ENCODE measurements around the gene PAOX. TPM values are rescaled to one million over a fixed set of nuclear protein-coding genes. Genes with fewer than 3 reads are reported as not detected.

The PAOX gene
- total and polyA plus RNA-seq, 2 of the 13 experiments (the other 11 are each of a cell fraction or from before 2014, with no cell fraction given) = 0.49 to 0.77 TPM

DNA sequence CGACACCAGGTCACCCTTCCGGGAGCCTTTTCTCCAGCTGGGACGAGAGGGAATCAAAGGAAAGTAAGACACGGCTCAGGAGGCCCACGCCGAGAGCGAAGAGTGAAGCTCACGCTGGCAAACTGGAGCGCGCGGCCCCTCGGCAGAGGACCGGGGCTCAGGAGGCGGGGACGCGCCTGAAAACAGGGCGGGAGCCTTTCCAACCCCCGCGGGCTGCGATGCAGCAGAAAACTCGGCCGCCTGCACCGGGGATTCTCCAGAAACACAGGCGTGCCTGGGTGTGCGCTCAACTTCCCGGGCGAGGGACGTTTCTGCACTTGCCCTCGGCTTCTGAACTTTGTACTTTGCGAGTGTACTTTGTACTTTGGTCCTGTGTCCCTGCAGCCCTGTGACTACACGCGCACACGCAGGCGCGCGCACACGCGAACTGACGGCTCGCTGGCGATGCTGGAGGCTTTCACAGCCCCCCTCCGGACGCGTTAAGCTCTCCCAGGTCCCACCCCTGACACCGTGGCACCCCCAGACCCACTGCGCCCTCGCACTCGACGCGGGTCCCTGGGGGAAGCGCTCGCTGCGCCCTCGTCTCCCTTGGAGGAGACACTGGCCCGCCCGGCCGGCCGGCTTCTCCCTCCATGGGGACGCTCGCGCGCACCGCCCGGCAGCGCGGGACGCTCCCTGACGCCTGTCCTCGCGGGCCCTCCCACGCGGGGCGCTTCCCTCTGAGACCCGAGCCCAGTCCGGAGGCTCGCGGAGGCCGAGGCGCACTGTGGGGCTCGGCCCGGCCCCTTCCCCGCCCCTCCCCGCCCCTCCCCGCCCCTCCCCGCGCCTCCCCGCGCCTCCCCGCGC, 588 bp upstream of the PAOX start (continued):
- TF ChIP-seq, protein P1, sequence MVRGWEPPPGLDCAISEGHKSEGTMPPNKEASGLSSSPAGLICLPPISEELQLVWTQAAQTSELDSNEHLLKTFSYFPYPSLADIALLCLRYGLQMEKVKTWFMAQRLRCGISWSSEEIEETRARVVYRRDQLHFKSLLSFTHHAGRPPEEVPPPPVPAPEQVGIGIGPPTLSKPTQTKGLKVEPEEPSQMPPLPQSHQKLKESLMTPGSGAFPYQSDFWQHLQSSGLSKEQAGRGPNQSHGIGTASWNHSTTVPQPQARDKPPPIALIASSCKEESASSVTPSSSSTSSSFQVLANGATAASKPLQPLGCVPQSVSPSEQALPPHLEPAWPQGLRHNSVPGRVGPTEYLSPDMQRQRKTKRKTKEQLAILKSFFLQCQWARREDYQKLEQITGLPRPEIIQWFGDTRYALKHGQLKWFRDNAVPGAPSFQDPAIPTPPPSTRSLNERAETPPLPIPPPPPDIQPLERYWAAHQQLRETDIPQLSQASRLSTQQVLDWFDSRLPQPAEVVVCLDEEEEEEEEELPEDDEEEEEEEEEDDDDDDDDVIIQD (CRISPR knock-in tag; IDR thresholded peaks at IDR 0.05; ENCODE audit: low read depth) = no peak
- TF ChIP-seq MEIS1 (CRISPR knock-in tag; IDR thresholded peaks at IDR 0.05; ENCODE audit: borderline replicate concordance) (no peak), ZKSCAN8 (CRISPR knock-in tag; IDR thresholded peaks at IDR 0.05; ENCODE audit: borderline replicate concordance) (peak; percentile 42; the same call in 1 of the 2 replicates), ZBTB20 (CRISPR knock-in tag; IDR thresholded peaks at IDR 0.05; ENCODE audit: borderline replicate concordance, low read depth) (no peak), SIX4 (CRISPR knock-in tag; IDR thresholded peaks at IDR 0.05) (no peak), THYN1 (CRISPR knock-in tag; IDR thresholded peaks at IDR 0.05; ENCODE audit: borderline replicate concordance, low read depth) (no peak), EED (CRISPR knock-in tag; IDR thresholded peaks at IDR 0.05) (no peak), ZFP36L2 (CRISPR knock-in tag; IDR thresholded peaks at IDR 0.05) (no peak), ZNF138 (CRISPR knock-in tag; IDR thresholded peaks at IDR 0.05; ENCODE audit: low read depth) (no peak), AHR (CRISPR knock-in tag; IDR thresholded peaks at IDR 0.05) (no peak), FOXA1 (IDR thresholded peaks at IDR 0.05) (no peak), FOXA1 (CRISPR knock-in tag; IDR thresholded peaks at IDR 0.05) (no peak), ZNF761 (CRISPR knock-in tag; conservative IDR thresholded peaks at IDR 0.05) (no peak), TBX3 (IDR thresholded peaks at IDR 0.05; ENCODE audit: borderline replicate concordance) (no peak), SIX1 (CRISPR knock-in tag; IDR thresholded peaks at IDR 0.05; ENCODE audit: borderline replicate concordance) (no peak), DNMT1 (CRISPR knock-in tag; IDR thresholded peaks at IDR 0.05) (0 out of 2 replicates have a peak, but pooled peaks have one; percentile 24), SRSF1 (optimal IDR thresholded peaks at IDR 0.05; ENCODE audit: low read depth, low read length) (peak; percentile 29), ZBTB38 (CRISPR knock-in tag; IDR thresholded peaks at IDR 0.05) (peak; percentile 46; the same call in 1 of the 2 replicates), ZNF75D (CRISPR knock-in tag; IDR thresholded peaks at IDR 0.05; ENCODE audit: borderline replicate concordance) (no peak)
- TF ChIP-seq, protein P2, sequence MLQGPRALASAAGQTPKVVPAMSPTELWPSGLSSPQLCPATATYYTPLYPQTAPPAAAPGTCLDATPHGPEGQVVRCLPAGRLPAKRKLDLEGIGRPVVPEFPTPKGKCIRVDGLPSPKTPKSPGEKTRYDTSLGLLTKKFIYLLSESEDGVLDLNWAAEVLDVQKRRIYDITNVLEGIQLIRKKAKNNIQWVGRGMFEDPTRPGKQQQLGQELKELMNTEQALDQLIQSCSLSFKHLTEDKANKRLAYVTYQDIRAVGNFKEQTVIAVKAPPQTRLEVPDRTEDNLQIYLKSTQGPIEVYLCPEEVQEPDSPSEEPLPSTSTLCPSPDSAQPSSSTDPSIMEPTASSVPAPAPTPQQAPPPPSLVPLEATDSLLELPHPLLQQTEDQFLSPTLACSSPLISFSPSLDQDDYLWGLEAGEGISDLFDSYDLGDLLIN (CRISPR knock-in tag; IDR thresholded peaks at IDR 0.05; ENCODE audit: borderline replicate concordance) = no peak
- TF ChIP-seq, protein P3, sequence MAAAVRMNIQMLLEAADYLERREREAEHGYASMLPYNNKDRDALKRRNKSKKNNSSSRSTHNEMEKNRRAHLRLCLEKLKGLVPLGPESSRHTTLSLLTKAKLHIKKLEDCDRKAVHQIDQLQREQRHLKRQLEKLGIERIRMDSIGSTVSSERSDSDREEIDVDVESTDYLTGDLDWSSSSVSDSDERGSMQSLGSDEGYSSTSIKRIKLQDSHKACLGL (CRISPR knock-in tag; IDR thresholded peaks at IDR 0.05) = peak; percentile 13; the same call in 1 of the 2 replicates
- TF ChIP-seq, protein P4, sequence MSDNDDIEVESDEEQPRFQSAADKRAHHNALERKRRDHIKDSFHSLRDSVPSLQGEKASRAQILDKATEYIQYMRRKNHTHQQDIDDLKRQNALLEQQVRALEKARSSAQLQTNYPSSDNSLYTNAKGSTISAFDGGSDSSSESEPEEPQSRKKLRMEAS (IDR thresholded peaks at IDR 0.05) = peak; percentile 90
- TF ChIP-seq, protein P5, sequence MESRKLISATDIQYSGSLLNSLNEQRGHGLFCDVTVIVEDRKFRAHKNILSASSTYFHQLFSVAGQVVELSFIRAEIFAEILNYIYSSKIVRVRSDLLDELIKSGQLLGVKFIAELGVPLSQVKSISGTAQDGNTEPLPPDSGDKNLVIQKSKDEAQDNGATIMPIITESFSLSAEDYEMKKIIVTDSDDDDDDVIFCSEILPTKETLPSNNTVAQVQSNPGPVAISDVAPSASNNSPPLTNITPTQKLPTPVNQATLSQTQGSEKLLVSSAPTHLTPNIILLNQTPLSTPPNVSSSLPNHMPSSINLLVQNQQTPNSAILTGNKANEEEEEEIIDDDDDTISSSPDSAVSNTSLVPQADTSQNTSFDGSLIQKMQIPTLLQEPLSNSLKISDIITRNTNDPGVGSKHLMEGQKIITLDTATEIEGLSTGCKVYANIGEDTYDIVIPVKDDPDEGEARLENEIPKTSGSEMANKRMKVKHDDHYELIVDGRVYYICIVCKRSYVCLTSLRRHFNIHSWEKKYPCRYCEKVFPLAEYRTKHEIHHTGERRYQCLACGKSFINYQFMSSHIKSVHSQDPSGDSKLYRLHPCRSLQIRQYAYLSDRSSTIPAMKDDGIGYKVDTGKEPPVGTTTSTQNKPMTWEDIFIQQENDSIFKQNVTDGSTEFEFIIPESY (CRISPR knock-in tag; IDR thresholded peaks at IDR 0.05) = 0 out of 2 replicates have a peak, but pooled peaks have one; percentile 5
- TF ChIP-seq, protein P6, sequence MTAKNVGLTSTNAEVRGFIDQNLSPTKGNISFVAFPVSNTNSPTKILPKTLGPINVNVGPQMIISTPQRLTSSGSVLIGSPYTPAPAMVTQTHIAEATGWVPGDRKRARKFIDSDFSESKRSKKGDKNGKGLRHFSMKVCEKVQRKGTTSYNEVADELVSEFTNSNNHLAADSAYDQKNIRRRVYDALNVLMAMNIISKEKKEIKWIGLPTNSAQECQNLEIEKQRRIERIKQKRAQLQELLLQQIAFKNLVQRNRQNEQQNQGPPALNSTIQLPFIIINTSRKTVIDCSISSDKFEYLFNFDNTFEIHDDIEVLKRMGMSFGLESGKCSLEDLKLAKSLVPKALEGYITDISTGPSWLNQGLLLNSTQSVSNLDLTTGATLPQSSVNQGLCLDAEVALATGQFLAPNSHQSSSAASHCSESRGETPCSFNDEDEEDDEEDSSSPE (CRISPR knock-in tag; IDR thresholded peaks at IDR 0.05) = peak; percentile 65; the same call in 1 of the 2 replicates

All from HepG2 (cell line).